Measurements from ENCODE around the gene S100A16.

- no peak for TF ChIP-seq CTCF (optimal IDR thresholded peaks at IDR 0.05 in 1 of 3, IDR thresholded peaks at IDR 0.05 in 1 of 3, conservative IDR thresholded peaks at IDR 0.05 in 1 of 3; ENCODE audit: extremely low read depth in 1 of 3, insufficient read depth in 2 of 3, low read length in 3 of 3)
- TF ChIP-seq EZH2 (IDR thresholded peaks at IDR 0.05; ENCODE audit: low read length), result no peak
These were observed 35.2 kb upstream of the S100A16 start for GRCh38 chr1:153648000-153648643.

All from keratinocyte (primary cell).